Adipocyte (in vitro differentiated cells): Measurements from ENCODE around the gene UBE2C.
"Not testable (repeated sequence)": the region's sequence is repeated elsewhere in the genome, so short reads cannot be mapped to it uniquely, and the experiment has no call there.

Source experiments
- DNase-seq: peaks from one replicate; pipeline ENCODE4 v3.0.0-alpha.2; 2015; ENCODE audit warnings: low read depth
- H3K27me3 ChIP-seq: replicated peaks from 2 replicates; pipeline ENCODE4 v1.7.0; 2013; ENCODE audit warnings: mild to moderate bottlenecking, low read length, moderate library complexity; ENCODE audit not compliant: control insufficient read depth, insufficient read depth
- H3K36me3 ChIP-seq: 2 replicates; pipeline ENCODE4 v1.7.0; 2013; ENCODE audit warnings: low read length, mild to moderate bottlenecking, moderate library complexity; ENCODE audit not compliant: control insufficient read depth, insufficient read depth, severe bottlenecking
- H3K4me1 ChIP-seq: 2 replicates; pipeline ENCODE4 v1.7.0; 2013; ENCODE audit warnings: mild to moderate bottlenecking, low read length, moderate library complexity; ENCODE audit not compliant: control insufficient read depth, insufficient read depth
- H3K4me3 ChIP-seq: 2 replicates; pipeline ENCODE4 v1.7.0; 2013; ENCODE audit warnings: mild to moderate bottlenecking, low read length, moderate library complexity
- H3K9ac ChIP-seq: 2 replicates; pipeline ENCODE4 v1.7.0; 2013; ENCODE audit warnings: mild to moderate bottlenecking, low read length, moderate library complexity
- H3K9me3 ChIP-seq: 2 replicates; pipeline ENCODE4 v1.7.0; 2013; ENCODE audit warnings: mild to moderate bottlenecking, low read length, moderate library complexity; ENCODE audit not compliant: control insufficient read depth

Gene UBE2C

DNA sequence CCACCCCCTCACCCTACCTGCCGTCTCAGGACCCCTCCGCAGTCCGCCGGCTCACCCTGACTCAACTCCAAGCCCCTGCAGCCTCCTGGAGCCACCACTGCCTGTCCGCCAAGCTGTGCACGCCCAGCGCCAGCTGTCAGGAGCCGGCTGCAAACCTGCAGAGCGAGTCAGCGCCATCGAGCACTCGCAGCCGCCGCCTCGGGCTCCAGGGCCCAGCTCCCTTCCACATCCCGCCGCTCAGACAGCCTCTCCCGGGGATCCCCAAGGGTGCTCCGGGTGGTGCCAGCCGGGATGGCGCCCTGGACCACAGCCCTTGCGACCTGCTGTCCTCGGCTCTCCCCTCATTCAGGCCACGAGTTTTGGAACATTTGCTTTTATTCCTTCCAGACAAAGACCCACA, 10.4 kb downstream of the UBE2C start:
- Histone ChIP-seq H3K27me3 (peaks cover 7% of the 10 kb centered on the region), H3K4me1 (peaks cover 38% of the 10 kb centered on the region), H3K9me3 (no peaks in the 10 kb centered on the region), H3K36me3 (no peaks in the 10 kb centered on the region), H3K4me3 (no peak overlapping the region), H3K9ac (peak overlapping the region; percentile 46)
- DNase-seq = peak; percentile 67

DNA sequence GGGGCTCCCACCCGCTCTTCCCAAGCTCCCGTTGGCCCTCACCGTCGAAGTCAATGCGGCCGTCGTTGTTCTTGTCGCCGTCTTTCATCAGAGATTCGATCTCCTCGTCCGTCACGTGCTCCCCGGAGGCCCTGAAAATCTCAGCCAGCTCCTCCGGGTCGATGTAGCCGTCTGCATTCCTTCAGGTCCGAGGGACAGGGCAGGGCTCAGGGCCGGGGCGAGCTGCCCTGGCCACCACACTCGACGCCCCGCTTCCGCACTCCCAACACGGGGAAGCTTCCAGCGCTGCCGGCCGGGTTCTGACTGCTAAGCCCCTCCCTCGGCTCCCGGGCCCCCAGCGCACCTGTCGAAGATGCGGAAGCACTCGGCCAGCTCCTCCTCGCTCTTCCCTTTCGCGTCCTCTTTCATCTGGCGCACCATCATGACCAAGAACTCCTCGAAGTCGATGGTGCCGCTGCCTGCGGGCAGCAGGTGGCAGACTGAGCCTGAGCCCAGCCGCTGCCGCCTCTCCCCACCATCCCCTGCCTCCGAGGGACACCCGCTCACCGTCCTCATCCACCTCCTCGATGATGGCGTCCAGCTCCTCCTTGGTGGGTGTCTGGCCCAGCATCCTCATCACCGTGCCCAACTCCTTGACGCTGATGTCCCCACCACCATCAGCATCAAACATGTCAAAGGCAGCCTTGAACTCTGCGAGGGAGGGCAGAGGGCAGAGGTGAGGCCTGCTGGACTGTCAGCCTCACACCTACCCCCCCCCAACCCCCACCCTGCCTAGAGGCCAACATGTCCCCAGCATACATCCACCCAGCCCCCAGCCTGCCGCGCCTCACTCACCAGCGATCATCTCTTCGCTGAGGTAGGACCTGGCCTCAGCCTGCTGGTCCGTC, 11.7 kb downstream of the UBE2C start:
- no peaks in the 10 kb centered on the region for H3K9me3 ChIP-seq
- DNase-seq = peak; percentile 49
- no peak overlapping the region for H3K4me3 ChIP-seq
- no peaks in the 10 kb centered on the region for H3K36me3 ChIP-seq
- peaks cover 7% of the 10 kb centered on the region for H3K27me3 ChIP-seq
- H3K9ac ChIP-seq = no peak overlapping the region
- H3K4me1 ChIP-seq = peaks cover 43% of the 10 kb centered on the region

DNA sequence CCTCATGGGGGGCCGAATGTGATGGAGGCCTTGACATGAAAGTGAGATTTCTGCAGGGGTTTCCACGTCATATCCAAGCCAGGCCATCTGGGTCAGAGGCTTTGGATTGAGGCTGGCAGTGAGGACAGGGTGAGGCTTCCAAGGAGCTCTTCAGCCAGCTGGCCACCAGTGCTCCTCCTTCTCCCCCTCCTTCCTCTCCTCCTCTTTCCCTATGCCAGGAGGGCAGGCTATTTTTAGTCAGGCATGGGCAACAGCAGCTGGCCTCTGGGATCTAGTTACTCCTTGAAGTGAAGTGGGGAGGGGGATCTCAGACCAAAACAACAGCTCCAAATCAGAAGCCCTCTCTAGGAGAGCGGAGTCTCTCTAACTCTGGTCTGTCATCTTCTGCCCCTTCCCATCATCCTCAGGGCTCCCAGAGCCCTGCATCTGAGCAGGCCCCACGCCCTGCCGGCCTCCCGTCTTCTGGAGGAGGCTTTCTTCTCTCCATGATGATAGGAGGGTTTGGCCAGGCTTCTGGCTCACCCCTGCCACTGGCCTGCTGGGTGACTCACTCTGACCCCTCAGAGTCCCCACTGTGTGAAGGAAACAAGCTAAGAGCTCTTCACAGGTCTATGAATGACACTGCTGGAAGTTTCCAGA, 14.1 kb downstream of the UBE2C start:
- peaks cover 7% of the 10 kb centered on the region for H3K27me3 ChIP-seq
- peak overlapping the region; percentile 69 for H3K9ac ChIP-seq
- peaks cover 43% of the 10 kb centered on the region for H3K4me1 ChIP-seq
- no peaks in the 10 kb centered on the region for H3K9me3 ChIP-seq
- DNase-seq = peak; percentile 22
- H3K36me3 ChIP-seq = no peaks in the 10 kb centered on the region
- H3K4me3 ChIP-seq = peak overlapping the region; percentile 1

DNA sequence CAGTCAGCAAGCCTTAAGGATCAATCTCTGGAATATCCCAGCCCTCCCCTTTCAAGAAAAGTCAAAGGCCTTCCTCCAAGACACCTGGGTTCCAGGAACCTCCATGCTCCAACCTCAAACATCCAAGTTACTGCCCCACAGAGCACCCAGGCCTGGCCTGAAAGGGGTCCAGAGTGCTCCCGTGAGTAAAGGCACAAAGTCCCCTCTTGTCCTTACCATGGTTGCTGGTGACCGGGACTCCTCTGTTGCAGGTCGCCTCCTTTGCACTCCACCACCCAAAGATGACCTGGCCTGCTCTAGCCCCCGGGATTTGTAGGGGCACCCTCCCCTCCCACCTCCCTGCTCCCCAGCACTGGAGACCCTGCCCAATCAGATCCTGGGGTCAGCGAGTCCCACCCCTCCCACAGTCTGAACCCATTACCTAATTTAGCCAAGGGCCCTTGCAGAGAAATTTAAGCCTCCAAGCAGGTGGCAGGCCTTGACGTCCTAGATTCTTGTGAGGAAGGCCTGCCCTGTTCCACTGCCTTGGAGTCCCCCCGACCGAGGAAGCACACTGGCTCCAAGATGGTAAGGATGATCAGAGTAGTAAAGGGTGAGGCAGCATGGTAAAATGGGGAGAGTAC, 14.7 kb downstream of the UBE2C start, which contains the start of gene TNNC2:
Gene TNNC2 (minus strand): TSS at position 283 of the 623 bp plus-strand sequence. CDS start 64 bp downstream, at position 219.
- H3K4me3 ChIP-seq = peak within 1 kb of the TSS; percentile 1
- DNase-seq = no peak

DNA sequence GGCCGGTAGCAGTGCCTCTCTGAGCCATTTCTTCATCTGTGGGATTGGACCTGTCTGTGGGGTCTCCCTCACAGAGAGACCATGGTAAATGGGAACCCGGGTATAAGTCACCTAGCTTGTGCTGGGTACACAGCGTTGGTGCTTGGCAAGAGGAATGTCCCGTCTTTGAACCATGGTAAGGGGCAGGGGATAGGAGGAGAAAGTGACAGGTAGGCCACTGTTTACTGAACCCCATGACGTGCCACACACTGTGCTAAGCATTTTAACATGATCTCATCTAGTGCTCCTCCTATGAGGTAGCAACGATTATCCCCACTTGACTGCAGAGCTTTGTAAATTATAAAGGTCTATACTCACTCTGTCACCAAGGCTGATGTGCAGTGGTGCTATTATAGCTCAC, 15.3 kb downstream of the UBE2C start:
- no peak for DNase-seq

More for the DNA sequence above, 14.7 kb downstream of the UBE2C start, which contains the start of gene TNNC2:
- peak within 1 kb of the TSS; percentile 71 for H3K9ac ChIP-seq
- no peaks in the 10 kb centered on the region for H3K36me3 ChIP-seq
- H3K4me1 ChIP-seq = peaks cover 43% of the 10 kb centered on the region
- H3K9me3 ChIP-seq = no peaks in the 10 kb centered on the region
- peaks cover 4% of the 10 kb centered on the region for H3K27me3 ChIP-seq

DNA sequence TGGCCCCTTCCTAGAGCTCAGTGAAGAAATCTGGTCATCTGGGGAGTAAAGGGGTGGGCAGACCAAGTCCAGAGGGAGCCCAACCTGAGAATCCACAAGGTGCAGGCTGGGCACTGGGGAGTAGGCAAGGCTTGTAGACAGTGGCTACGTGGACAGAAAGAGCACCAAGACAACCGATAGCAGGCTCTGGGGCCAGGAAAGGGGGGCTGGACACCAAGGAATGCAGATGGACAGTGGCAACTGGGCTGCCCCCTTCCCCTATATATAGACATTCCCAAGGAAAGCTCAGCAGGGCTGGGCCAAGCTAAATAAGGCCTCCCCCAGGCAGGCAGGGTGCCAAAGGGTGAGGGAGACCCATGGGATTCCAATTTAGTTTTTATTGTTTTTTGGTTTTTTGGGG, 16.1 kb downstream of the UBE2C start:
- H3K9me3 ChIP-seq = no peaks in the 10 kb centered on the region
- H3K27me3 ChIP-seq = no peaks in the 10 kb centered on the region
- H3K4me1 ChIP-seq = peaks cover 45% of the 10 kb centered on the region
- H3K9ac ChIP-seq = peak overlapping the region; percentile 71
- H3K36me3 ChIP-seq = no peaks in the 10 kb centered on the region
- DNase-seq = peak; percentile 38
- no peak overlapping the region for H3K4me3 ChIP-seq

More for the DNA sequence above, 15.3 kb downstream of the UBE2C start:
- H3K9me3 ChIP-seq = no peaks in the 10 kb centered on the region
- no peak overlapping the region for H3K4me3 ChIP-seq
- peaks cover 46% of the 10 kb centered on the region for H3K4me1 ChIP-seq
- H3K36me3 ChIP-seq = no peaks in the 10 kb centered on the region
- no peak overlapping the region for H3K9ac ChIP-seq
- peaks cover 4% of the 10 kb centered on the region for H3K27me3 ChIP-seq

DNA sequence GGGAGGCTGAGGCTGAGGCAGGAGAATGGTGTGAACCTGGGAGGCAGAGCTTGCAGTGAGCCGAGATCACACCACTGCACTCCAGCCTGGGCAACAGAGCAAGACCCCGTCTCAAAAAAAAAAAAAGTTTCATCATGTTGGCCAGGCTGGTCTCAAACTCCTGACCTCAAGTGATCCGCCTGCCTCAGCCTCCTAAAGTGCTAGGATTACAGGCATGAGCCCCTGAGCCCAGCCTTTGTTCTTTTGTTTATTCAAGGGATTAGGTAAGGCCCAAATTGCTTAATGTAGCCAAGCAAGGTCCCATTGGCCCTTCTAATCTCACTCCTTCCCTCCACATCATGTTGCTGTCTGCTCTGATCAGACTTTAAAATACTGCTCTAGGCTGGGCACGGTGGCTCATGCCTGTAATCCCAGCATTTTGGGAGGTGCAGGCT, 17.2 kb downstream of the UBE2C start:
- H3K36me3 ChIP-seq, H3K4me3 ChIP-seq, H3K9ac ChIP-seq, H3K9me3 ChIP-seq, DNase-seq, H3K27me3 ChIP-seq: not testable (repeated sequence)
- H3K4me1 ChIP-seq = peaks cover 44% of the 10 kb centered on the region

DNA sequence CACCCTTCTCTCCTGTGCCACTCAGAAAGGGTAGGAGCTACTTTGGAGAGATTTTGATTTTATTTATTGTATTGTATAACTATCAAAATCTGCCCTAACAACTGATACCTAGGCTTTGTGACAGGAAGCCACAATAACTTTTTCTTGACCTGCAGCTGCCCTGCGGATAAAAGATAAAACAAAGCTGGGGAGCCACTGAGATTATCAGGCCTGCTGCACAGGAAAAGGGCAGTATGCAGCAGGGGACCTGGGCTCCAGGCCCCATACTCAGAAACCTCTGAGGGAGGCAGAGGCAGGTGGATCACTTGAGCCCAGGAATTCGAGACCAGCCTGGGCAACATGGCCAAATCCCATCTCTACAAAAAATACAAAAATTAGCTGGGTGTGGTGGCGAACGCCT, 20.2 kb downstream of the UBE2C start:
- Histone ChIP-seq H3K4me1 (peaks cover 44% of the 10 kb centered on the region), H3K9ac (peak overlapping the region; percentile 97), H3K9me3 (no peaks in the 10 kb centered on the region), H3K4me3 (peak overlapping the region; percentile 91), H3K27me3 (no peaks in the 10 kb centered on the region), H3K36me3 (peaks cover 8% of the 10 kb centered on the region)
- DNase-seq = no peak

DNA sequence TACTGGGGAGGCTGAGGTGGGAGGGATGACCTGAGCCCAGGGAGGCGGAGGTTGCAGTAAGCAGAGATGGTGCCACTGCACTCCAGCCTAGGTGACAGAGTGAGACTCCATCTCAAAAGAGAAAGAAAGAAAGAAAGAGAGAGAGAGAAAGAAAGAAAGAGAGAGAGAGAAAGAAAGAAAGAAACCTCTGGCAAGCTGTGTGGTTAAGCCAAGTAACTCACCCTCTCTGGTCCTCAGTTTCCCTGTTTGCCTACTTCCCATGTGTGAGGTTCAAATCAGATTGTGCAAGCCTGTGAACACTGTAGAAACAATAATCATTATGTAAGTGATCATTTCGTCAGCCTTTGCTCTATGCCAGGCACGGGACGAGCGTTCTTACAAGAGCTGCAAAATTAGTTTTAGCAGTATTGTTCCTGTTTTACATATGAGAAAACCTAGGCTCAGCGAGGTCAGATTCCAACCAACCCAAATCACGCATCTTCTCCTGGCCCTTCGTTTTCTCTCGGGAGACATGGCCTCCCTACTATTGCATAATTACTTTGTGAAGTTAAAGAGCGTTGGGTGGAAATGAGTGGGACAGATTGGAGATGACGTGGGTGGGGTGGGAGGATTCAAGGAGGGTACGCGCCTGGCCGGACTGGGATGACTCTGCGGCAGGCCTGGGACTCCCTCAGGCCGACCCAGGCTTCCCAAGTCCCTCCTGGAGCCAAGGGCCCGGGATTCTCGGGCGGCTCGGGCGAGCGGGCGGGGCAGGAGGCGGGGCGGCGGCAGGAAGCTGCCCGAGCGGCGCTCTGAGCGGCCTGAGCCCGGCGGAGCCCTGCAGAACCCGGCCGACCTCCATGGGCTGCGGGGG, 20.8 kb downstream of the UBE2C start, which contains the start of gene SNX21:
Gene SNX21 (plus strand): TSS at position 770 of the 853 bp plus-strand sequence. CDS start 121 bp downstream, outside the sequence.
- Histone ChIP-seq H3K4me3 (peak within 1 kb of the TSS; percentile 91), H3K9ac (peak within 1 kb of the TSS; percentile 97), H3K4me1 (peaks cover 40% of the 10 kb centered on the region), H3K36me3 (peaks cover 11% of the 10 kb centered on the region), H3K27me3 (no peaks in the 10 kb centered on the region), H3K9me3 (no peaks in the 10 kb centered on the region)
- DNase-seq = peak; percentile 93

DNA sequence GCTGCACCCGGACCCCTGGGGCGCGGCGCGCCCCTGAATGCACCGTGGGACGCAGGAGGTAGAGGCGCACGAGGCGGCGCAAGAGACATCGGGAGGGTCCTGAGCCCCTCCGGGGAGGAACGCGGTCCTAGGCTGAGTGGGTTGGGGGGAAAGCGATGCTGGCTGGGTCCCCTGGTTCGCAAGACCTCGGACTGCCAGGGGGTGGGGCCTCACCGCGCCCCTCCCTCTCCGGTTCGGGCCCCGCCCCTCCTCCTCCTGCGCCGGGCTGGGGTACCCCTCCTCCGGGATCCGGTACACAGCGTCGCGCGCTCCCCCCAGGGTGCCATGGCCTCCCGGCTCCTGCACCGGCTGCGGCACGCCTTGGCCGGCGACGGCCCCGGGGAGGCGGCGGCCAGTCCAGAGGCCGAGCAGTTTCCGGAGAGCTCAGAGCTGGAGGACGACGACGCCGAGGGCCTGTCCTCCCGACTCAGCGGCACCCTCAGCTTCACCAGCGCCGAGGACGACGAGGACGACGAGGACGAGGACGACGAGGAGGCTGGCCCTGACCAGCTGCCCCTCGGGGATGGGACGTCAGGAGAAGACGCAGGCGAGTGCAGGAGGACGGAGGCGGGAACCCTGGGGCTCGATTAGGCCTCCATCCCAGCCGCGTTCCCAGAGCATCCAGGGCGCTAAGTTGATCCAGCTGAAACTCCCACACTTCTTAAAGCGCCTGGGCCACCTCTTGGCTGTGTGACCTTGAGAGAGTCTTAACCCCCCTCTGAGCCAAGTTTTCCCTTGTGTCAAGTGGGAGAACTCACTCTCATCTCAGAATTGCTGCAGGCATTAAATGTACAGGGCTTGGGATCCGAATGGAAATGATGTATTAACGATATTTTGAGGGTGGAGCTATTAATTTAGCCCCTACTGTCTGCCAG, 21.7 kb downstream of the UBE2C start:
- Histone ChIP-seq H3K9ac (peak overlapping the region; percentile 97), H3K27me3 (no peaks in the 10 kb centered on the region), H3K9me3 (no peaks in the 10 kb centered on the region), H3K4me1 (peaks cover 34% of the 10 kb centered on the region), H3K4me3 (peak overlapping the region; percentile 91), H3K36me3 (peaks cover 17% of the 10 kb centered on the region)
- peak; percentile 79 for DNase-seq
